Adrenal gland (tissue), 12 donors: ENCODE measurements around the gene BCDIN3D. TPM values are rescaled to one million over a fixed set of nuclear protein-coding genes. Genes with fewer than 3 reads are reported as not detected.

Experiments used
- DNase-seq, 7 donors: peaks; one replicate each; pipeline ENCODE4 v3.0.0-alpha.2; 2019 to 2020
- H3K27ac ChIP-seq, 5 donors: fragments of 200-600 bp; sonication (generic) in 4 of 5; 1 replicate in 3 of 5; 2 replicates in 2 of 5; pipeline versions ENCODE4 v1.5.1 to v1.8.0; 2016 to 2020; ENCODE audit warnings: mild to moderate bottlenecking in 1 of 5
- H3K27me3 ChIP-seq: fragments of 200-600 bp; 2 replicates; pipeline ENCODE4 v1.8.0; 2021
- H3K36me3 ChIP-seq, 2 donors: fragments of 200-600 bp; replicated peaks in 1 of 2; 1 replicate in 1 of 2; 2 replicates in 1 of 2; pipeline versions ENCODE4 v1.5.1 to v1.8.0; 2018 to 2022
- H3K4me1 ChIP-seq, 2 donors: fragments of 200-600 bp; replicated peaks in 1 of 2; 1 replicate in 1 of 2; 2 replicates in 1 of 2; pipeline versions ENCODE4 v1.5.1 to v1.8.0; 2018 to 2021
- H3K4me3 ChIP-seq, 4 donors: fragments of 200-600 bp; sonication (generic) in 3 of 4; one replicate each; pipeline ENCODE4 v1.5.1; 2016 to 2018
- H3K9me3 ChIP-seq, 3 donors: fragments of 200-600 bp; sonication (generic) in 1 of 3; replicated peaks in 1 of 3; 1 replicate in 2 of 3; 2 replicates in 1 of 3; pipeline versions ENCODE4 v1.5.1 to v1.8.0; 2016 to 2021
- CTCF ChIP-seq, 6 experiments: fragments of 450-650 bp in 4 of 6; fragments of 200-600 bp in 2 of 6; sonication (generic) in 1 of 6; IDR thresholded peaks; 1 replicate in 5 of 6; 2 replicates in 1 of 6; pipeline versions ENCODE4 v1.5.1 to v1.8.0; 2016 to 2021; ENCODE audit warnings: antibody characterized with exemption in 6 of 6, mild to moderate bottlenecking in 2 of 6, moderate library complexity in 1 of 6
- POLR2A ChIP-seq, 2 donors: fragments of 450-650 bp; IDR thresholded peaks; one replicate each; pipeline ENCODE4 v1.6.1; 2017; ENCODE audit warnings: antibody characterized with exemption in 2 of 2, mild to moderate bottlenecking in 2 of 2, moderate library complexity in 1 of 2
- WGBS, 4 donors: extraction: QIAGEN DNeasy Blood & Tissue Kit in 2 of 4; methylation state at CpG; one replicate each; pipeline versions ENCODE4 v1.1.5 to v1.1.7; 2013 to 2017; 5-methylcytosine and 5-hydroxymethylcytosine counted together
- intact Hi-C, 2 donors: fragments of 100-400 bp; cut with DNase I; formaldehyde crosslinking; loops; one replicate each; pipeline versions ENCODE4 v1.14.1 to v1.15.0; 2022 to 2023
- polyA plus RNA-seq, 3 donors: library from polyadenylated mRNA; stranded (reverse); fragments of 200-250 nt in 2 of 3; fragments of 350-450 nt in 1 of 3; fragmentation: Illumina TruSeq in 1 of 3; extraction: RNeasy Lipid Tissue Mini Kit (QIAGEN cat#74804) in 1 of 3; gene quantifications; one replicate each; pipeline ENCODE4 v1.2.3, GENCODE V29; 2013 to 2014
- total RNA-seq, 9 donors: library from RNA; depleted of rRNA in 4 of 9; stranded (reverse); fragments of >200 nt in 4 of 9; fragments of 120-200 nt in 1 of 9; fragmentation: NEBNext Ultra II Directional in 1 of 9; extraction: Animal tissue kit (Norgen Biotek cat#: 25700) in 1 of 9; gene quantifications; one replicate each; pipeline versions ENCODE4 v1.1.0 to v1.2.4, GENCODE V29; 2013 to 2023
- donor health status: healthy with polysubstance abuse.
- donor health status: Bipolar disorder and iron deficiency.
- donor health status: DM: yes; HTN: yes; CAD: no.
- donor health status: DM: no; HTN: no; CAD: no.
- donor health status: DM: no; HTN: no; CAD: no.
- donor health status: DM: yes; HTN: yes; CAD: no.

BCDIN3D gene
- total and polyA plus RNA-seq, 12 donors = 1.9 to 8.9 (median 4.8) TPM

DNA sequence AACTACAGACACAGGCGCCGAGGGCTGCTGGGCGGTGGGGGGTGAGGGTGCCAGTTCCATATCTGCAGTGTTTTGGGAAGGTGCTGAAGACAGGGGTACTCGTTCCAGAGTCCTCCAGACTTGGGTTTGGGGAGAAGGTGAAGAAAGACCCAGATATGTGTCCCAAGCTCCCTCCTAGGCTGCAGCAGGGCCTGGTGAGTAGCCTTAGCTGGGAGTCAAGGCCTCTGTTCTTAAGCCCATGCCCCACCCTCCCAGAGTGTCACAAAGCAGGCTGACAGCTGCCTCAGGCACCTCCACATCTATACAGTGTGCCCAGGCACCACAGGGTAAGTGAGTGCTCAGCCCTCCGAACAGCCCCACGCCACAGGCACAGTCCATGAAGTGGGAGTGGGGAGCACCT, 19.0 kb downstream of the BCDIN3D start:
- H3K27ac ChIP-seq = peak overlapping the region in 4 of 5 donors; percentile 80 to 98 (median 91)
- H3K4me1 ChIP-seq = peaks cover 66 to 80% of the 10 kb centered on the region in 2 donors
- WGBS, 4 donors = 68 to 72% (median 70%) methylated on average over 4 to 6 of the region's 6 CpGs

GRCh38 chr12:49823350-49823749, 19.6 kb downstream of the BCDIN3D start:
- no peak overlapping the region for H3K4me3 ChIP-seq
- 0 to 50% (median 34%) methylated on average over 1 of the region's 1 CpG for WGBS, 4 donors
- no peak for DNase-seq
- intact Hi-C loops = no loop called here
- TF ChIP-seq CTCF (IDR thresholded peaks at IDR 0.05) (no peak), POLR2A (IDR thresholded peaks at IDR 0.05) (no peak)
- H3K9me3 ChIP-seq = no peaks in the 10 kb centered on the region
- H3K27me3 ChIP-seq = no peaks in the 10 kb centered on the region
- peaks cover 0 to 7% of the 10 kb centered on the region in 2 donors for H3K36me3 ChIP-seq
- H3K4me1 ChIP-seq = peaks cover 62 to 77% of the 10 kb centered on the region in 2 donors
- peak overlapping the region in 2 of 5 donors; percentile 92 to 98 for H3K27ac ChIP-seq

More for the DNA sequence above, 19.0 kb downstream of the BCDIN3D start:
- DNase-seq = peak in 2 of 7 donors; percentile 42 to 45
- no peaks in the 10 kb centered on the region for H3K9me3 ChIP-seq
- intact Hi-C loops = no loop called here
- no peak overlapping the region for H3K4me3 ChIP-seq
- H3K36me3 ChIP-seq = peaks cover 0 to 7% of the 10 kb centered on the region in 2 donors
- H3K27me3 ChIP-seq = no peaks in the 10 kb centered on the region
- no peak for TF ChIP-seq POLR2A (IDR thresholded peaks at IDR 0.05)
- no peak for TF ChIP-seq CTCF (IDR thresholded peaks at IDR 0.05)

DNA sequence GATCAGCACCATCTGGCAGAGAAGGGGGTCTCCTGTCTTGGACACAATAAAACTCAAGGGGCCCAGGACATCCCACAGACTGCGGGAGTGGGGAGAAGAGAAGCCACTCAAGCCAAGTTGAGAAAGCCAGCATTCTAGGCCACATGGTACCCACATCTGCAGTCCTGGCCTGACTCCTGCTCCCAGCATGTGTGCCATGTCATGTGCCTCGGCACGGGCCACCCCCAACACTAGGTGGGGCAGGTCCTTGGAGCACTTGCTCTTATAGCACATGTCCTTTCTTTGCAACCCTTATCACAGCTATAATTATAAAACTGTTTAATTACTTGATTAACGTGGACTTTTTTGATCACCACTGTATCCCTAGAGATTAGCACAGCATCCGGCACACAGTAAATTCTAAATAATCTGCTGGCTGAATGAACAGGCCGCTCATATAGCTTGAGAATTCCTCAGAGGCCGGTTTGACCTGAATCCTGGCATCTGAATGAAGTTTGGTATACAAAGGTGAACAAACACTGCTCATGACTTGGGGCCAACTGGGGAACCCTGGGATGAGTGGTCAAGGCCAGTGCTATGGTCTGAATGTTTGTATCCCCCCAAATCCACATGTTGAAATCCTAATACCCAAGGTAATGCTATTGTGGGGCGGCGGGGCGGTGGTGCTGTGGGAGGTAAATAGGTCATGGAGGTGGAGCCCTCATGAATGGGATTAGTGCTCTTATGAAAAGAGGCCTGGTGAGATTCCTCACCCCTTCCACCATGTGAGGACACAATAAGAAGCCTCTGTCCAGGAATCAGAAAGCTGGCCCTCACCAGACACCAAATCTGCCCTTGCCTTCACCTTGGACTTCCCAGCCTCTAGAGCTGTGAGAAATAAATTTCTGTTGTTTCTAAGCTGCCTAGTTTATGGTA, 21.3 kb downstream of the BCDIN3D start:
- Histone ChIP-seq H3K9me3 (no peaks in the 10 kb centered on the region), H3K27me3 (no peaks in the 10 kb centered on the region), H3K36me3 (peaks cover 0 to 7% of the 10 kb centered on the region in 2 donors), H3K4me1 (peaks cover 56 to 74% of the 10 kb centered on the region in 2 donors), H3K4me3 (no peak overlapping the region), H3K27ac (peak overlapping the region in 2 of 5 donors; percentile 19 to 73)
- WGBS, 4 donors = 78 to 86% (median 82%) methylated on average over 10 of the region's 10 CpGs
- DNase-seq = peak in 1 of 7 donors; percentile 46
- intact Hi-C loops = no loop called here
- TF ChIP-seq POLR2A (IDR thresholded peaks at IDR 0.05) = no peak
- TF ChIP-seq CTCF (IDR thresholded peaks at IDR 0.05) = no peak

GRCh38 chr12:49819786-49820185, 23.1 kb downstream of the BCDIN3D start:
- Histone ChIP-seq H3K4me1 (peaks cover 38 to 55% of the 10 kb centered on the region in 2 donors), H3K9me3 (no peaks in the 10 kb centered on the region), H3K4me3 (no peak overlapping the region), H3K27ac (peak overlapping the region in 1 of 5 donors; percentile 9), H3K27me3 (no peaks in the 10 kb centered on the region), H3K36me3 (peaks cover 0 to 12% of the 10 kb centered on the region in 2 donors)
- no peak for DNase-seq
- intact Hi-C loops = no loop called here
- TF ChIP-seq CTCF (IDR thresholded peaks at IDR 0.05) = no peak
- no peak for TF ChIP-seq POLR2A (IDR thresholded peaks at IDR 0.05)
- 49 to 56% (median 54%) methylated on average over 2 of the region's 2 CpGs for WGBS, 4 donors
